K562 (cell line): ENCODE results near the gene PSD2. TPM values are rescaled to one million over a fixed set of nuclear protein-coding genes. Genes with fewer than 3 reads are reported as not detected.

Experiments used
- GTF2A2 ChIP-seq: IDR thresholded peaks from 2 replicates; pipeline ENCODE4 v1.6.1; 2016; ENCODE audit warnings: mild to moderate bottlenecking, missing genetic modification characterization, missing compliant biosample characterization
- NR2F6 ChIP-seq: fragments of 450-650 bp; formaldehyde crosslinking; IDR thresholded peaks from 2 replicates; pipeline ENCODE4 v1.4.0; 2020; ENCODE audit warnings: mild to moderate bottlenecking
- TAF7 ChIP-seq: fragments of 450-650 bp; IDR thresholded peaks from 2 replicates; pipeline ENCODE4 v1.6.1; 2016; ENCODE audit warnings: missing genetic modification characterization, missing compliant biosample characterization
- TEAD4 ChIP-seq, 2 experiments: sonication (generic) in 1 of 2; formaldehyde crosslinking in 1 of 2; IDR thresholded peaks; 2 replicates each; pipeline versions ENCODE4 v1.6.1 to v1.8.0; 2012 to 2022; ENCODE audit warnings: borderline replicate concordance in 1 of 2, inconsistent platforms in 1 of 2, low read length in 1 of 2, mild to moderate bottlenecking in 1 of 2, missing genetic modification reagents in 1 of 2
- polyA plus RNA-seq, 8 experiments: library from polyadenylated mRNA; depleted of rRNA in 4 of 8; stranded (reverse) in 5 of 8; unstranded in 3 of 8; fragments of >200 nt; fragmentation: Nextera tagmentation in 2 of 8; fragmentation: Illumina TruSeq in 1 of 8; extraction: Ambion mirVana in 2 of 8; extraction: Trizol in 1 of 8; gene quantifications; 2 replicates each; pipeline versions ENCODE4 v1.2.1 to v1.2.3, GENCODE V29; 2011 to 2014; ENCODE audit warnings: inconsistent platforms in 1 of 8, missing spikeins in 1 of 8
- total RNA-seq, 7 experiments: library from RNA; depleted of rRNA in 6 of 7; stranded (reverse); fragments of >200 nt in 6 of 7; fragmentation: Illumina TruSeq in 2 of 7; extraction: Trizol in 2 of 7; gene quantifications; 2 replicates each; pipeline versions ENCODE4 v1.2.1 to v1.2.3, GENCODE V29; 2011 to 2021; ENCODE audit warnings: low replicate concordance in 1 of 7
- TF ChIP-seq, protein P1 (sequence below): fragments of 250-450 bp; sonication (Bioruptor Pico); IDR thresholded peaks from 2 replicates; pipeline ENCODE4 v1.5.0; 2021; ENCODE audit warnings: mild to moderate bottlenecking, moderate library complexity
- TF ChIP-seq, protein P2 (sequence below): fragments of 200-400 bp; formaldehyde crosslinking; IDR thresholded peaks from 2 replicates; pipeline ENCODE4 v1.6.1; 2017; ENCODE audit warnings: mild to moderate bottlenecking, low read depth, low read length, moderate library complexity

PSD2 gene
- total and polyA plus RNA-seq, 9 of the 15 experiments (the other 6 are each of a cell fraction or from before 2014, with no cell fraction given), result 0.01 to 0.09 (median 0.04) TPM; not detected in 4

DNA sequence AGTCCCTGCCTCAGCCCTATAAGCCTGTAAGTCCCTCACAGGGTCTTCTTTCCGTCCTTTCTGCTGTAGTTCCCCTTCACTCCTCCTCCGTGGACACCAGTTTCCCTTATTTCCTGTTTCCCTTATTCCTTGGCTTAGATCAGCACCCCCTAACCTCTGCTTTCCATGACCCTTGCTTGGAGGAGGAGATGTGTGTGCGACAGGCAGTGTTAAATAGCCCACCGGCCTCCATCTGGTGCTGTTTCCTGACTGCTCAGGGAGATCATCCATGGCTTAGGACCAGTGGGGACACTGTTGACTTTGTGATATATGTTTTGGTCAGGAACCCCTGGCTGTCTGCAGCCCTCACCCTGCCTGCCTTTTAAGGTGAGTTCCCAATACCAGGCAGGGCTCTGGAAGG, 34.1 kb upstream of the PSD2 start (continued):
- TF ChIP-seq, protein P1, sequence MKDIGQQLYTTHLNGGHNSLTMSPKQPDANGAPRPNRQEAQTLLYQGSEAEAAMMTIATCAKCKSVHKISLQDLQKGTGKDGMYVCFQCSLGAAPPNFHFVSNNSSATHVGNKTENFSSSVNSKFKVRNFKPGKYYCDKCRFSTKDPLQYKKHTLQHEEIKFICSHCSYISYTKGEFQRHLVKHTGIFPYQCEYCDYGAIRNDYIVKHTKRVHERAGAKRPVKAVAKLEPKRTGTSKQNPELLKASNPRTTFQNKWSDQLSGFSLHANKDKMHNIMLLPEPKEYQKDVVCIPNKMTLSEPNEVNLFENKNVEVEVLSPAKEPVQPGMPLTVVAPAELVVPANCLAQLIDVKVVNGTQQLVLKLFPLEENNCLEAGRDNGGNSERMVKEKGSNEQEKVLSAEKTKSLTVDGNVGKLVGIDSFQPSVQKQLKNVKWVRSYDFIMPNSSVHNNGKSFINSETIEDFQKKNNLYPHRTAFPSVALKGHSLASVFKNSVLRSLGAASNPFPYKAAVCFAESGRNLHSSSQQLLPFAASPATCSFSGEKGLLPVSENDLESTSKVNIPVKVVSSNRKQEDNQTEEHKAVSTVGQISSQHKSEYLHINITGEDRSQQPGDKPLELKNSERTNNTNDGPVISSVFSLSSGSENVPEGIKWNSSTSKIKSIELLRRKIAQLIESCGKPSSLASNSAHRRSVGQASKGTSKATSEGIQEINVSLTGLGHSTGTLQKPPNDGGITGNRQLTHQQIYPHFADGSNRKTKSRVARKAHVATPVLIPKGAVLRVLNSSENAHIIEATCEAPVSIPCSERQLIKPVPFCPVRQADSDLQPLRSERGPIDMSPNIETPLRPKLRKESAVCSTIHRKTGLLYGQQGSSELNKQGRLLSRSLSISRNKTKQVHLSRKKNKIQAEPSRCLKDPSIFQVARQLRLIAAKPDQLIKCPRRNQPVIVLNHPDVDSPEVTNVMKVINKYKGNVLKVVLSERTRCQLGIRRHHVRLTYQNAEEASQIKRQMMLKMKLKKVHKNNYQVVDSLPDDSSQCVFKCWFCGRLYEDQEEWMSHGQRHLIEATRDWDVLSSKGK (CRISPR knock-in tag), result no peak
- TF ChIP-seq NR2F6 (no peak), TEAD4 (IDR thresholded peaks at IDR 0.05; ENCODE audit: low read length) (no peak), TEAD4 (CRISPR knock-in tag; IDR thresholded peaks at IDR 0.05; ENCODE audit: borderline replicate concordance) (no peak), TAF7 (no peak), GTF2A2 (tag) (no peak)
- TF ChIP-seq, protein P2, sequence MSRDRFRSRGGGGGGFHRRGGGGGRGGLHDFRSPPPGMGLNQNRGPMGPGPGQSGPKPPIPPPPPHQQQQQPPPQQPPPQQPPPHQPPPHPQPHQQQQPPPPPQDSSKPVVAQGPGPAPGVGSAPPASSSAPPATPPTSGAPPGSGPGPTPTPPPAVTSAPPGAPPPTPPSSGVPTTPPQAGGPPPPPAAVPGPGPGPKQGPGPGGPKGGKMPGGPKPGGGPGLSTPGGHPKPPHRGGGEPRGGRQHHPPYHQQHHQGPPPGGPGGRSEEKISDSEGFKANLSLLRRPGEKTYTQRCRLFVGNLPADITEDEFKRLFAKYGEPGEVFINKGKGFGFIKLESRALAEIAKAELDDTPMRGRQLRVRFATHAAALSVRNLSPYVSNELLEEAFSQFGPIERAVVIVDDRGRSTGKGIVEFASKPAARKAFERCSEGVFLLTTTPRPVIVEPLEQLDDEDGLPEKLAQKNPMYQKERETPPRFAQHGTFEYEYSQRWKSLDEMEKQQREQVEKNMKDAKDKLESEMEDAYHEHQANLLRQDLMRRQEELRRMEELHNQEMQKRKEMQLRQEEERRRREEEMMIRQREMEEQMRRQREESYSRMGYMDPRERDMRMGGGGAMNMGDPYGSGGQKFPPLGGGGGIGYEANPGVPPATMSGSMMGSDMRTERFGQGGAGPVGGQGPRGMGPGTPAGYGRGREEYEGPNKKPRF, result no peak
